ENCODE data around the gene TMEM175. TPM values are rescaled to one million over a fixed set of nuclear protein-coding genes. Genes with fewer than 3 reads are reported as not detected.

Gene TMEM175
- total RNA-seq, 2 experiments from 2014 or later = 51.3 to 57.7 TPM

GRCh38 chr4:988726-989721 is 56.8 kb downstream of the TMEM175 start:
- TF ChIP-seq CTCF (IDR thresholded peaks at IDR 0.05) = no peak
- ATAC-seq (ENCODE audit: poor library complexity) (no peak), DNase-seq (no peak)
- Mint-ChIP-seq H3K9me3 (no peaks in the 10 kb centered on the region), H3K4me3 (no peak overlapping the region), H3K27ac (no peak overlapping the region), H3K36me3 (ENCODE audit: low read depth) (no peaks in the 10 kb centered on the region), H3K27me3 (no peaks in the 10 kb centered on the region), H3K4me1 (ENCODE audit: low read depth) (peaks cover 25% of the 10 kb centered on the region)
- intact Hi-C loops (cut with DNase I, micrococcal nuclease) = loop anchor here (5.0 to 10.0 kb wide), 3 partner anchors 57 to 744 kb away; partner anchors contain the start of genes GAK (in 2 of the 2), TMEM175 (in 2 of the 2), ATP5ME (in 1 of the 2) and MYL5 (in 1 of the 2)
- no peaks in the 10 kb centered on the region for H3K27me3 ChIP-seq (ENCODE audit: control insufficient read depth in 1 of 2, insufficient read depth in 2 of 2, low read length in 2 of 2)
- peaks cover 36% of the 10 kb centered on the region for H3K4me1 ChIP-seq (ENCODE audit: insufficient read depth, low read length)
- H3K36me3 ChIP-seq (ENCODE audit: insufficient read depth, low read length) = peaks cover 6% of the 10 kb centered on the region
- H3K4me3 ChIP-seq (ENCODE audit: low read length) = no peak overlapping the region
- no peaks in the 10 kb centered on the region for H3K9me3 ChIP-seq (ENCODE audit: control insufficient read depth in 1 of 2, insufficient read depth in 1 of 2, low read length in 2 of 2)
- CTCF ChIA-PET = no interaction called here
- no peak overlapping the region for H3K27ac ChIP-seq (ENCODE audit: low read depth in 1 of 2, low read length in 2 of 2)
- POLR2A ChIA-PET = no interaction called here

GRCh38 chr4:989722-990471 is 57.6 kb downstream of the TMEM175 start:
- Histone ChIP-seq H3K4me3 (ENCODE audit: low read length) (no peak overlapping the region), H3K27ac (ENCODE audit: low read depth in 1 of 2, low read length in 2 of 2) (no peak overlapping the region), H3K27me3 (ENCODE audit: control insufficient read depth in 1 of 2, insufficient read depth in 2 of 2, low read length in 2 of 2) (no peaks in the 10 kb centered on the region), H3K36me3 (ENCODE audit: insufficient read depth, low read length) (peaks cover 6% of the 10 kb centered on the region), H3K4me1 (ENCODE audit: insufficient read depth, low read length) (peaks cover 30% of the 10 kb centered on the region), H3K9me3 (ENCODE audit: control insufficient read depth in 1 of 2, insufficient read depth in 1 of 2, low read length in 2 of 2) (no peaks in the 10 kb centered on the region)
- Mint-ChIP-seq H3K9me3 (no peaks in the 10 kb centered on the region), H3K36me3 (ENCODE audit: low read depth) (no peaks in the 10 kb centered on the region), H3K27me3 (no peaks in the 10 kb centered on the region), H3K4me3 (no peak overlapping the region), H3K4me1 (ENCODE audit: low read depth) (peaks cover 18% of the 10 kb centered on the region), H3K27ac (no peak overlapping the region)
- ATAC-seq (ENCODE audit: poor library complexity) (no peak), DNase-seq (no peak)
- POLR2A ChIA-PET = no interaction called here
- TF ChIP-seq CTCF (IDR thresholded peaks at IDR 0.05) = no peak
- CTCF ChIA-PET = no interaction called here
- intact Hi-C loops (cut with DNase I, micrococcal nuclease) = loop anchor here (5.0 to 10.0 kb wide), 3 partner anchors 58 to 745 kb away; partner anchors contain the start of genes GAK (in 2 of the 2), TMEM175 (in 2 of the 2), ATP5ME (in 1 of the 2) and MYL5 (in 1 of the 2)

DNA sequence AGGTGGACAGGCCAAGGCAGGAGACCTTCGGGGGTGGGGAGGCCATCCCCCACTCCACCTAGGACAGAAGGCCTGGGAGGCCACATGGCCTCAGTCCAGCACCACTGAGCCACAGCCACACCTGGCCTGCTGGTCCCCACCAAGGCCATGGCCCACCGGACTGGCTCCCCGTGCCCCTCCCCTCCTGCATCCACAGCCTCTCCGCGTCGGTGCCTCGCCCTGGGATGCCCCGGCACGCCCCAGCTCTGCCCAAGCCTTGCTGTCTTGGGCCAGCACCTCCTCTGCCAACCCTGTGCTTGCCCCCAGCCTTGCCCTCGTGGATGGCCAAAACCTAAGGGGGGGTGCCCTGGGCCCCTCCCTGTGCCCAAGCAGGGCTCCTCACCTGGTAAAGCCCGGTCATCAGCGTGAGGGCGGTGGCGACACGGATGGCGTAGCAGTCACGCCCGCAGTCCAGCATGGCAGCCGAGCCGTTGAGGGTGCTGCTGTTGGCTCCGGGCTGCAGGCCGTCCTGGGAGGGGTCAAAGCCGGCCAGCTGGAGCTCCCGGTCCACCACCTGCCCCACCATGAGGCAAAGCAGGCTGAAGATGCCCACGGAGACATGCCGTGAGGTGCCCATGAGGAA is 58.6 kb downstream of the TMEM175 start:
- H3K9me3 Mint-ChIP-seq = no peaks in the 10 kb centered on the region
- H3K36me3 Mint-ChIP-seq (ENCODE audit: low read depth) = no peaks in the 10 kb centered on the region
- TF ChIP-seq CTCF (IDR thresholded peaks at IDR 0.05) = no peak
- no peak overlapping the region for H3K4me3 Mint-ChIP-seq
- H3K4me1 ChIP-seq (ENCODE audit: insufficient read depth, low read length) = peaks cover 22% of the 10 kb centered on the region
- H3K36me3 ChIP-seq (ENCODE audit: insufficient read depth, low read length) = peaks cover 6% of the 10 kb centered on the region
- H3K27me3 Mint-ChIP-seq = no peaks in the 10 kb centered on the region
- peaks cover 8% of the 10 kb centered on the region for H3K4me1 Mint-ChIP-seq (ENCODE audit: low read depth)
- CTCF ChIA-PET = no interaction called here
- no peaks in the 10 kb centered on the region for H3K27me3 ChIP-seq (ENCODE audit: control insufficient read depth in 1 of 2, insufficient read depth in 2 of 2, low read length in 2 of 2)
- no peak overlapping the region for H3K27ac Mint-ChIP-seq
- intact Hi-C loops (cut with DNase I, micrococcal nuclease) = no loop called here
- no peaks in the 10 kb centered on the region for H3K9me3 ChIP-seq (ENCODE audit: control insufficient read depth in 1 of 2, insufficient read depth in 1 of 2, low read length in 2 of 2)
- POLR2A ChIA-PET = no interaction called here
- no peak for ATAC-seq (ENCODE audit: poor library complexity)
- no peak overlapping the region for H3K27ac ChIP-seq (ENCODE audit: low read depth in 1 of 2, low read length in 2 of 2)
- no peak for DNase-seq
- no peak overlapping the region for H3K4me3 ChIP-seq (ENCODE audit: low read length)

All from CD4-positive, alpha-beta T cell (primary cell).